Measurements from ENCODE around the gene CAND1. TPM values are rescaled to one million over a fixed set of nuclear protein-coding genes. Genes with fewer than 3 reads are reported as not detected.

The CAND1 gene
- total RNA-seq (ENCODE audit: low replicate concordance), result 193 and 284 TPM in 2 replicates

DNA sequence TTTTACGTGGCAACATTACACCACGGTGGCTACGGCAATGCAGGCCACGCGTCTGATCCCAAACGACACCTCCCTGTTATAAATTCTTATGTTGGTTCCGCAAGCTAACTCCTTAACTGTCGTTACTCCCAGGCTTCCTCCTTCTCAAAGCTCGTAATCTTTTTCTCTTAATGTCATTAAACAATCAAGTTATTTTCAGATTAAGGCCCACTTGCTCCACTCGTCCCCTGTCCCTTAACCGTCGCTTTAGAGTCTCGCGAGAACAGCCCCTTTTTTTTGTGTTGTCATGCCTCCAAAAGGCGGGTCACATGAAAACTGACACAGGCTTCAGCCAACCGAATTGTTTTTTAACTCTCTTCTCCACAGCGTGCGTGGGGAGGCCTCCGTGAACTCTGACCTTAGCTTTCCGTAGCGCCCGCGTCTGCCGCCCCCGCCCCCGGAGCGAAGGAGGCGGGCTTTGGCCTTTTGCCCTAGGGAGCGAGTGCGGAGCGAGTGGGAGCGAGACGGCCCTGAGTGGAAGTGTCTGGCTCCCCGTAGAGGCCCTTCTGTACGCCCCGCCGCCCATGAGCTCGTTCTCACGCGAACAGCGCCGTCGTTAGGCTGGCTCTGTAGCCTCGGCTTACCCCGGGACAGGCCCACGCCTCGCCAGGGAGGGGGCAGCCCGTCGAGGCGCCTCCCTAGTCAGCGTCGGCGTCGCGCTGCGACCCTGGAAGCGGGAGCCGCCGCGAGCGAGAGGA, at the start of gene CAND1:
Gene CAND1 (plus strand): TSS at position 463 of the 737 bp plus-strand sequence. CDS start 360 bp downstream, outside the sequence.
- Histone ChIP-seq H2AFZ (replicated peaks) (peak within 1 kb of the TSS; percentile 88), H3K27ac (peak within 1 kb of the TSS; percentile 91), H3K4me3 (peak within 1 kb of the TSS; percentile 91), H3K4me1 (peaks cover 19% of the 10 kb centered on the region), H3K27me3 (no peaks in the 10 kb centered on the region), H3K4me2 (peak within 1 kb of the TSS; percentile 90), H3K9me3 (ENCODE audit: low read depth) (no peaks in the 10 kb centered on the region), H3K36me3 (no peaks in the 10 kb centered on the region), H3K9ac (peak within 1 kb of the TSS; percentile 93), H3F3A (ENCODE audit: low read depth) (peaks cover 10% of the 10 kb centered on the region), H3K79me2 (ENCODE audit: low read depth) (peaks cover 45% of the 10 kb centered on the region), H4K20me1 (ENCODE audit: low read depth) (peaks cover 43% of the 10 kb centered on the region)
- Mint-ChIP-seq H3K4me3 (peak within 1 kb of the TSS; percentile 97), H3K36me3 (peaks cover 7% of the 10 kb centered on the region), H3K9me3 (peaks cover 2% of the 10 kb centered on the region), H3K4me1 (peaks cover 21% of the 10 kb centered on the region), H3K27me3 (ENCODE audit: insufficient read depth, low read depth) (peaks cover 3% of the 10 kb centered on the region), H3K27ac (peak within 1 kb of the TSS; percentile 100)
- TF ChIP-seq, protein P1, sequence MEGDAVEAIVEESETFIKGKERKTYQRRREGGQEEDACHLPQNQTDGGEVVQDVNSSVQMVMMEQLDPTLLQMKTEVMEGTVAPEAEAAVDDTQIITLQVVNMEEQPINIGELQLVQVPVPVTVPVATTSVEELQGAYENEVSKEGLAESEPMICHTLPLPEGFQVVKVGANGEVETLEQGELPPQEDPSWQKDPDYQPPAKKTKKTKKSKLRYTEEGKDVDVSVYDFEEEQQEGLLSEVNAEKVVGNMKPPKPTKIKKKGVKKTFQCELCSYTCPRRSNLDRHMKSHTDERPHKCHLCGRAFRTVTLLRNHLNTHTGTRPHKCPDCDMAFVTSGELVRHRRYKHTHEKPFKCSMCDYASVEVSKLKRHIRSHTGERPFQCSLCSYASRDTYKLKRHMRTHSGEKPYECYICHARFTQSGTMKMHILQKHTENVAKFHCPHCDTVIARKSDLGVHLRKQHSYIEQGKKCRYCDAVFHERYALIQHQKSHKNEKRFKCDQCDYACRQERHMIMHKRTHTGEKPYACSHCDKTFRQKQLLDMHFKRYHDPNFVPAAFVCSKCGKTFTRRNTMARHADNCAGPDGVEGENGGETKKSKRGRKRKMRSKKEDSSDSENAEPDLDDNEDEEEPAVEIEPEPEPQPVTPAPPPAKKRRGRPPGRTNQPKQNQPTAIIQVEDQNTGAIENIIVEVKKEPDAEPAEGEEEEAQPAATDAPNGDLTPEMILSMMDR (IDR thresholded peaks at IDR 0.05), result peak; percentile 31
- TF ChIP-seq EZH2 (IDR thresholded peaks at IDR 0.05), result no peak
- DNase-seq (ENCODE audit: low spot score), result peak; percentile 97

DNA sequence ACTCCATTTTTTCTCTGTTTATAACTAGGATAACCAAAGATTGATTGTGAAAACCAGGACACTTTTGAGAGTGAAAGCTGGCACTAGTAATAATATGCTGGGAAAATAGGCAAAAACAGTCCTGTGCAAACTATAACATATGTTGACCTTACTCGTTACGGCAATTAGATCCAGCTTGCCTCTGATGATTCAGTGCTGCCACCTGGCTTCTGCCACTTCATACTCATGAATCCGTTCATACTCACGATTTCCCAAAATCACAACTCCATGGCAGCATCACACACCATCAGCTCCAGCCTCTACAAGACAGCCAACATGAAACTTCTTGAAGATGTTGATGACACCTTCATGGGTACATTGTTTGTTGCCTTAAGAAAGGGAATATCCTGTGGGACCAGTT, 49.1 kb upstream of the CAND1 start:
- no peak overlapping the region for H2AFZ ChIP-seq (replicated peaks)
- no peaks in the 10 kb centered on the region for H3K36me3 Mint-ChIP-seq
- H3K4me1 Mint-ChIP-seq, result peaks cover 13% of the 10 kb centered on the region
- no peak overlapping the region for H3K4me3 Mint-ChIP-seq
- H3K4me1 ChIP-seq, result peaks cover 10% of the 10 kb centered on the region
- no peak overlapping the region for H3K4me3 ChIP-seq
- peak; percentile 32 for DNase-seq (ENCODE audit: low spot score)
- H3K9me3 Mint-ChIP-seq, result no peaks in the 10 kb centered on the region
- no peak overlapping the region for H3K27ac ChIP-seq
- TF ChIP-seq, protein P1 (IDR thresholded peaks at IDR 0.05), result peak; percentile 45
- no peak for TF ChIP-seq EZH2phosphoT487 (IDR thresholded peaks at IDR 0.05)
- no peaks in the 10 kb centered on the region for H3K36me3 ChIP-seq
- no peaks in the 10 kb centered on the region for H3F3A ChIP-seq (ENCODE audit: low read depth)
- no peaks in the 10 kb centered on the region for H3K79me2 ChIP-seq (ENCODE audit: low read depth)
- H4K20me1 ChIP-seq (ENCODE audit: low read depth), result no peaks in the 10 kb centered on the region
- H3K9me3 ChIP-seq (ENCODE audit: low read depth), result no peaks in the 10 kb centered on the region
- no peak overlapping the region for H3K9ac ChIP-seq
- H3K27me3 ChIP-seq, result no peaks in the 10 kb centered on the region
- no peak overlapping the region for H3K27ac Mint-ChIP-seq
- H3K27me3 Mint-ChIP-seq (ENCODE audit: insufficient read depth, low read depth), result no peaks in the 10 kb centered on the region
- no peak overlapping the region for H3K4me2 ChIP-seq

DNA sequence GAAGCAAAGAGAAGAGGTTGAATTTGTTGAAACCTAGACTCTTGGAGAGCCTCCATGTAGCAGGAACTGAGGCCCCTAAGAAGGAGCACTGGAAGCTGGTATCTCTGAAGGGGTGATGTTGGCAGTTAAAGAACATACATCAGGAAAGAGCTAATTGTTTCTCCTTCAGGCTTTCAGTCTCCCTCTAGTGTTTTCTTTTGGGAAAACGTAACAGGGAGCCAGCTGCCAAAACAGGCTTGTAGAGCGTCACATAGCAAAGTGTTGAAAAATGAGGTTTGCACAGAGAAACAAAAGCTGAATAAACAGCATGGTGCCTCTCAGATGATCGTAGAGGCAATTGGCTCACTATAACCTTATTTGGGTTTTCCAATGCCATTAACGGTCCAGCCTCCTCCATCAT, 46.9 kb upstream of the CAND1 start:
- no peak for TF ChIP-seq EZH2 (IDR thresholded peaks at IDR 0.05)
- TF ChIP-seq EZH2phosphoT487 (IDR thresholded peaks at IDR 0.05), result no peak
- TF ChIP-seq, protein P1 (IDR thresholded peaks at IDR 0.05), result peak; percentile 59
- H3F3A ChIP-seq (ENCODE audit: low read depth), result no peaks in the 10 kb centered on the region
- Mint-ChIP-seq H3K36me3 (no peaks in the 10 kb centered on the region), H3K4me1 (peaks cover 13% of the 10 kb centered on the region), H3K4me3 (no peak overlapping the region), H3K27me3 (ENCODE audit: insufficient read depth, low read depth) (no peaks in the 10 kb centered on the region), H3K27ac (no peak overlapping the region), H3K9me3 (peaks cover 2% of the 10 kb centered on the region)
- no peak overlapping the region for H2AFZ ChIP-seq (replicated peaks)
- no peak overlapping the region for H3K9ac ChIP-seq
- peaks cover 10% of the 10 kb centered on the region for H3K4me1 ChIP-seq
- H4K20me1 ChIP-seq (ENCODE audit: low read depth), result no peaks in the 10 kb centered on the region
- H3K36me3 ChIP-seq, result no peaks in the 10 kb centered on the region
- no peaks in the 10 kb centered on the region for H3K79me2 ChIP-seq (ENCODE audit: low read depth)
- H3K27ac ChIP-seq, result no peak overlapping the region
- H3K4me3 ChIP-seq, result no peak overlapping the region
- H3K4me2 ChIP-seq, result no peak overlapping the region
- H3K27me3 ChIP-seq, result no peaks in the 10 kb centered on the region
- no peaks in the 10 kb centered on the region for H3K9me3 ChIP-seq (ENCODE audit: low read depth)
- DNase-seq (ENCODE audit: low spot score), result peak; percentile 41
